Bone marrow (tissue), 2 donors: ENCODE measurements around the gene HDAC4.

Experiments
- DNase-seq, 2 donors: peaks; one replicate each; lab custom pipeline; 2025; lab: John Stamatoyannopoulos, UW

Gene HDAC4

GRCh38 chr2:239025096-239025801 lies 375.6 kb downstream of the HDAC4 start:
- DNase-seq: no peak

DNA sequence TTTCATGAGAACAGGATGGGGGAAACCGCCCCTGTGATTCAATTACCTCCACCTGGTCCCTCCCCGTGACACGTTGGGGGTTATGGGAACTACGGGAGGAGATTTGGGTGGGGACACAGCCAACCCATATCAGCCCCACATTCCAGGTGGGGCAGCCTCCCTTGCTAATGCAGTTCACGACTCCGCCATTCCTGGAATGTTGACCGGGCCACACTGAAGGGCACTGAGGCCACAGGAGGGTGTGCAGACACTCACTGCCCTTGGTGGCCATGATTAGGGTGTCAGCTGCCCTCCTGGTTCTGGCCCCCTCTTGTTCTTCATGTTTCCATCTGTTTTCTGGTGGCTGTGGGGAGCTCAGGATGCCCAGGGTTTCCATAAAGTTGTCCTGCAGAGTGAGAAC lies 376.6 kb downstream of the HDAC4 start:
- no peak for DNase-seq

DNA sequence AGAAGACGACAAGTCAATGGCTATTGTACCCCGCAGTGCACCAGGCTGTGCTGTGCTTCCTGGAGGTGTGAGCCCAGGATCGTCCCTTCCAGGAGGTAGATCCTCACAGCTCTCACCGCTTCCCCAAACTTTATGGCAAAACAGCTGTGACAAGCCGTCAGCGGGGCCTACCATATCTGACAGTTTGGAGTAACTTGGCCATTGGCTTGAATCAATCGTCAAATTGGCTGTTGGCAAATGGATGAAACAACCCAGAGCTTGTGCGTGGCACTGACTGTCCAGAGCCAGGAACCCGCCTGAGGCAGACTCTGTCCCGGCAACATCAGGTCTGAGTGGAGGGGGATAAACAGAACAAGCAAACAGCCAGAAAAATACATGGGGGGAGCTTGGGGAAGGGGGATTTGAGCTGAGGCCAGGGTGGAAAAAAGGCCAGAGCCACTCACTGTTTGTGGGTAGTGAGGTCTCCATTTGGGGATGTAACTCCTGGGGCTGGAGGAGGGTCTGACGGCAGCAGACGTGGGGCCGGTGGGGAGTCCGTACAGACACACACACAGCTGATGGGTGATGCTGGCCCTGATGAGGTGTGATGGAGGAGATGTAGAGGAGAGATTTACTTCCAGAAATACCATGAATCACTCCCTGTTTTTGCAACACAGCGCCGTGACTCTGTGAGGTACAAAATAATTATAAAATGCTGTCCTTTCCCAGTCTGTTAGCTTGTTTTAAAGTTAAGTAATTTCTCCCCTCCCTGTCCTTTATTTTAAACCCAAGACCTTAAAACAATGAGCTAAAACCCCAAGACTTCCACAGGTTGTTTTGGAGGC lies 378.2 kb downstream of the HDAC4 start:
- no peak for DNase-seq

- DNase-seq: no peak
These were observed 379.0 kb downstream of the HDAC4 start for GRCh38 chr2:239021651-239022436.

GRCh38 chr2:239021224-239021623 lies 379.6 kb downstream of the HDAC4 start:
- no peak for DNase-seq

DNA sequence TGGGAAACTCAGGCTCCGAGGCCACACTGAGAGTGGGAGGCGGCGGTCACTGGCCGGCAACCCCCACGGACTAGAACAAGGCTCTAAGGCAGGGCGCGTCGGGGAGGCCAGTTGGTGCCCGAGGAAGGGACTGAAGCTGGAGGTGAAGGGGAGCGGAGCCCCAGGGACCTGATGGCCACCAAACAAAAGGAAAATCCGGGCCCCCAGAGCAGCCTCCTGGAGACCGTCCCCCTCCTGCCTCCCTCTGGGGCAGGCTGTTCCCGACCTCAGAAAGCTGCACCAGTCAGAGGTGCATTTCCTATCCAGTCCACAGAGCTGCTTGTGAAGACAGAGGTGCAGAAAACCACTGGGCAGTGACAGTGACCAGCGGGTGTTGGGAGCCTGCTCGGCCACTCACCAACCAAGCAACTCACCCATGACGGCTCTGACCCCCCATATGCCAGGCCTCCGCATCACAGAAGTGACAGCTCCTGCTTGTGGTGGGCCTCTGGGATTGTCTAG lies 380.2 kb downstream of the HDAC4 start:
- no peak for DNase-seq

DNA sequence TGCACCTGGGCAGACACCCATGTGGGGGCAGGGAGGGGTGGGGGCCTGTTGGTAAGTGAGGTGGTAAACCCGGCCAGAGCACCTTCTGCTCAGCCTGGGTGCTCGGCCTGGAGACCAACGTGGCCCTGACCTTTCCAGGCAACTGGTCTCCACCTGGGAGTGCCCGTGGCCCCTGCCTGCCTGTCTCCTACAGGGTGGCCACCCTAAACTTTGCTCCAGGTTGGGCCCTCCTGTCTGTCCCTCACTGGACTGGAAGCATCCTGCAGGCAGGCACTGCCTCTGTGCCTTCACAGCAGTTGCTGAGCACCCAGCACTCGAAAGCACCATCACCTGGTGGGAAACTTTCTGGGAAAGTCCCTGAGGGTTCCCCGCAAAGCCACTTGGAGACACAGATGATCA lies 381.6 kb downstream of the HDAC4 start:
- DNase-seq: no peak

DNA sequence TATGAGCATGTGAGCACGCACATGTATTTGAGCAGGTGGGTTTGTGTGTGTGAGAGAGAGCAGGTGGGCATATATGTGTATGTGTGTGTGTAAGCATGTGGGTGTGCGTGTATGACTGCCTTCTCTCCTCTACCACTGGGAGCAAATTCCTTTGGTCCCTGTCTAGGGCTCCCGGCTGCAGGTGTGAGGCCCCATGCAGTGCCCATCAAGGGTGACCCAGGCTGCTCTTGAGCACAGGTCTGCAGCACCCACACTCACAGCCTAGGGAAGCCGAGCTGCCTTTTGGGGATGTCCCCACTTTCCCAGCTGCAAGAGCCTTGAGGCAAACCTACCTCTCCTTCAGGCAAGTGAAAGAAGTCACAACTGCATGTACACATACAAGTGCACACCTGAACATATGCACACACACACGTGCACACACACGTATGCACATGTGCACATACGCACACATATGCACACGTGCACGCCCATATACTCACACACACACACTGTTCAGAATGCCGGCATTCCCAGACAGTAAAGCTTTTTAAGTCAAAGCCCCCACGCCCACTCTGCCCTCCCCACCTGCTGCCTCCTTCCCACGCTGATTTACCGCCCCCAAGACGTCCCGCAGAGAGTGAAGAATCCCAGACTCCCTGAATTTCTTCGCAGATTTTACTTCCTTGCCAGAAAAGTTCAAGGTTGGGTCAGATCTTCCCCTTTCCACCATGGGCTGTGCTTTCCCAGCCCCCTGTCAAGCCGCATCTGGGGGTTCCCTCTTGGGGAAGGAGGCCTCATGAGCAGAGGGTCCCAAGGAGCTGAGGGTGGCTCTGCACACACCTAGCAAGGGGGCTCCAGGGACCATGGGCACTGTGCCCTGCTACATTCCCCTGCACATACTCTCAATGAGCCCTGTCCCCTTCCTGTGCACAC lies 382.3 kb downstream of the HDAC4 start:
- no peak for DNase-seq

- DNase-seq: no peak
These were observed 383.2 kb downstream of the HDAC4 start for GRCh38 chr2:239017491-239018098.

DNA sequence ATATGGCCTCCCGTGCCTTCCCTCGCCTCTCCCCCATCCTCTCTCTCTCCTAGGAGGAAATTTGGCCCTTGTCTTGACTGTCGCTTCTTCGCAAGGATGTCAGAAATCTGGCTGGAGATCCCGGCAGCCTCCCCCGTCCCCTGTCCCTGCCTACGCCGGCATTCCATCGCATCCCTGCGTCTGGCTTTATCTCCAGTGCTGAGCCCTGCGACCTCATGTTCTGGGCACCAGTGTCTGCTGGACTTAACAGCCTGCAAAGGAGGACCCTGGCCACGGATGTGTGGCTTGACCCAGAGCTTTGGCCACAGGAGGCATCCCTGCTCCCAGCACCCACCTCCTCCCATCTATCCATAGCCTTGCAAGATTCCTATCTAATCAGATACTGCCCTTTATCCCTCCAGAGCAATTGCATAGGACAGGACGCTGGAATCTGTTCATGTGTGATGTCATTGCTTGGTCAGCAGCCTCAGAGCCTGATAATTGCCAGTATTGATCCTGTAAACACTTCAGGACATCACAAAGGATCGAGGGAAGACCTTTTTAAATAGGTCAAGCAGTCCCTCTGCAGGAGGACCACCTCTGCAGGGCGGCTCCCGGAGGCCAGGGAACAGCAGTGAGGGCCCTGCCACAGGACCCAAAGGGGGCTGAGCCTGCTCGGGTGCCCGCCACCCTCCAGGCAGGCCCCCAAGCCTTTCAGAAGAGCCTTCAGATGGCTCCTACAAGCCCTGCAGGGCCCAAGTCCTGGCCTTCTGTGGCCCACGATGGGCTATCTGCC lies 384.7 kb downstream of the HDAC4 start:
- no peak for DNase-seq

DNA sequence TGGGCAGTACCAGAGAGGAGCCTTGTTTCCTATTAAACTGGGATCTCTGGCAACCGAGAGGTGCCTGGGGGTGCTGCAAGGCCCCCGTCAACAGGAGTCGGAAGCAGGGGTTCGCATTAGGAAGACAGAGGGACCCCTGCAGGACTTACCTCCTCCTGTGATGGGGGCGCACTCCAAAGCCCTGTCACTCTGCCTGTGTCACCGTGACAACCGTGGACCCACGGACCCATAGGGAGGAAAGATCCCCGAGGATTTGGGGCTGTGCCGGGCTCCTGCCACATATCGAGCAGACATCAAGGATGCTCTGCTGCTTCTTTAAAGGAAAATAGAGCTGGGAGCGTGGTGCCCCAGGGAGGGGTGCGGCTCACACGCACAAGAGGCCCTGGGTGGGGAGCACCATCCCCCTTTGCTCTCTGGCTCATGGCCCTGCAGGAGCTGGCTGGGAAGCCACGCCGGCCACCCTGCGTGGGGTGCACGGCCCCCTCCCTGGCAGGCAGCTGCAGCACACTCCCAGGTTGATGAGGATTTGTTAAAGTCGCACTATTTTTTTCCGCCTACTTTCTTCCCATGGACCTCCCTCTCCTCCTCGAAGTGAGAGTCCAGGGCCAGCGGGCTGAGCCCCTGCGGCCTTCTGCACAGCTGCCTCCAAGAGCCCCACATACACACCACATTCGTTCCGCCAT lies 385.5 kb downstream of the HDAC4 start:
- no peak for DNase-seq

DNA sequence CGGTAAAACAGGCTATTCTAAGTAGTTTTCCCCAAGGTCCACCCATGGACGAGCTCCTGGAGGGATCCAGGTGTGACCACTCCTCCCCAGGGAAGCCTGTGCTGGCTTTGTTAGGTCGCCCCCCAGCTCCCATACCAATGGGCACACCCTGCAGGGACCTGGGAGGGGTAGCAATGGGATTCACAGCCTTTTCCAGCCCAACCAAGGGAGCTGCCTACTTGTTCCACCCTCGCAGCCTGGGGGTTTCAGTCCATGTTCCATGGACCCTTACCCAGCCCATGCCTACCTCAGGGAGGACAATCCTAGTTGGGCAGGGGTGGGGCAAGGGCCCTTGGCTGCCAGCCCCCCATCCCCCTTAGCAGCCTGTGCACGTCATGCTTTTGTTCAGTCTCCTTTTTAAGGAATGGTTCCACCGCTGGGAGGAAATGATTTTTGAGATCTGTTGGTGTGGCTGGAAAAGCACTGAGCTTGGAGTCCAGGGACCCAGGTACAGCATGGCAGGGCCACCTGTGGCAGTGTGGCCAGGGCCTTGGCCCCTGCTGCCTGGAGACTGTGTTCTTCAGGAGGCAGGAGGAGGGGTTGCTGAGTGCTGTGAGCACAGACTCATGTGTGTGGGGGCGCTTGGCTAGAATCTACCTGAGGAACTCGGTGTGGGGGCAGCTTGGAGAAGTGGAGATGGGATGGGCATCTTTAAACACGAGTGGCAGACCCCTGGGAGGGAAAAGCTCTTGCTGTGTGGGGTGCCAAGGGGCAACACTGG lies 386.2 kb downstream of the HDAC4 start:
- no peak for DNase-seq

GRCh38 chr2:239013678-239013976 lies 387.2 kb downstream of the HDAC4 start:
- no peak for DNase-seq

DNA sequence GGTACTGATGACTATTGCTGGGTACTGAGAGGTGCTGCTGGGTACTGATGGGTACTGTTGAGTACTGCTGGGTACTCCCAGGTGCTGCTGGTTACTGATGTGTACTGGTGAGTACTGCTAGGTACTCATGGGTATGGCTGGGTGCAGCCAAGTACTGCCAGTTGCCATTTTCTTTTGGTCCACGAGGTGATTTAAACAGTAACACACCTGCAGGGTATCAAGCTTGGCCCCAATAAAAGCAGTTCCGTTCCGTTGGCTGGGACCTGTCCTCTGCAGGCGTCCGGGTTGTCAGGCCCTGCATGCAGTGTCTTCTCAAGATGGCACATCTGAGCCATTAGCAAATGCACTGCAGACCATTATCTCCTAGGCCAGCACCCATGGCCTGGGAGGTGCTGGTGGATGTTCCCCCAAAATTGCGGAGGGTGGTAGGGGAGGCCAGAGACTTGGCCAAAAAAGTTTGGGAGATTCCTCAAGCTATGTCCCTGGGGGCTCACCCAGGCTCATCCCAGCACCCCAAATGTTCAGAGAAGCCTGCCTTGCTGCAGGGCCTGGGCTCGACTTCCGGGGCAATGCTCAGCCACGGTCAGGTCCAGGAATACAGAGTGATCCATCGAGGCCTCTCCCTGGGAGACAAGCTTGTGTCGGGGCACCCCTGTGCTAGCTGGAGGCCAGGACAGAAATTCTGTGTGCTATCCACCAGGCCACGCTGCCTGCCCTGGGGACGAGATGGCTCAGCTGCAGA lies 387.7 kb downstream of the HDAC4 start:
- DNase-seq: no peak

DNA sequence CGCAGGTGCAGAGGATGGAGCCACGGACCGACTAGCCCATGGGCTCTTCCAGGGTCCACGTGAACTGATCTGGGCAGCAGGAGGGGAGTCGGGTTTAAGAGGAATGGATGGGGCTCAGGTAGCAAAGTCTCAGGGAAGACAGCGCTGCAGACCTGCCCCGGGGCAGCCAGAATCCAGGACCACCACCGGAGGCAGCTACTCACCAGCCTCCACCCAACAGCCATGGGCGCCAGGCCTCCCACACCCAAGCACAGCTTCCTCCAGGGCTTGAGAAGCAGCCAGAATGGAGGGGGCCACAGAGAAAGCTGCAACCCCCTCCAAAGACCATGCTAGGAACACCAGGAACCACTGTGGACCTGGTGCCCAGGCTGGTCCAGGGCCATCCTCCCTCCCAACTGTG lies 388.6 kb downstream of the HDAC4 start:
- DNase-seq: no peak

DNA sequence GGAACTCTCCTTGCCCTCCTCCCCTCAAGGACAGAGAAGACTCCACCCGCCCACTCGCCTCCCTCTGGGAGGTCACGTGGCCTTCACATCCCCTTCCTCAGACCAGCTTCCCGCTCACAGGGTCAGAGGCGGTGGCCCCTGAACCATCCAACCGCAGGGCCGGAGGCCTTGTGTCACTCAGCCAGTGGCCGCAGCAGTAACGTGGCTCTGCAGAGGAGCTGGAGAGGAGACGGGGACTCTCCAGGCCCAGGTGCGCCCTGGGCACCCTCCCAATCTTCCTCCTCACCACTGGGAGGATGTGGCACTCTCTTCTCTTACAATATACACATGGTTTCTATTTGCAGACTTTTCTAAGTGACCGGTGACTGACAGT lies 391.2 kb downstream of the HDAC4 start:
- DNase-seq: no peak

DNA sequence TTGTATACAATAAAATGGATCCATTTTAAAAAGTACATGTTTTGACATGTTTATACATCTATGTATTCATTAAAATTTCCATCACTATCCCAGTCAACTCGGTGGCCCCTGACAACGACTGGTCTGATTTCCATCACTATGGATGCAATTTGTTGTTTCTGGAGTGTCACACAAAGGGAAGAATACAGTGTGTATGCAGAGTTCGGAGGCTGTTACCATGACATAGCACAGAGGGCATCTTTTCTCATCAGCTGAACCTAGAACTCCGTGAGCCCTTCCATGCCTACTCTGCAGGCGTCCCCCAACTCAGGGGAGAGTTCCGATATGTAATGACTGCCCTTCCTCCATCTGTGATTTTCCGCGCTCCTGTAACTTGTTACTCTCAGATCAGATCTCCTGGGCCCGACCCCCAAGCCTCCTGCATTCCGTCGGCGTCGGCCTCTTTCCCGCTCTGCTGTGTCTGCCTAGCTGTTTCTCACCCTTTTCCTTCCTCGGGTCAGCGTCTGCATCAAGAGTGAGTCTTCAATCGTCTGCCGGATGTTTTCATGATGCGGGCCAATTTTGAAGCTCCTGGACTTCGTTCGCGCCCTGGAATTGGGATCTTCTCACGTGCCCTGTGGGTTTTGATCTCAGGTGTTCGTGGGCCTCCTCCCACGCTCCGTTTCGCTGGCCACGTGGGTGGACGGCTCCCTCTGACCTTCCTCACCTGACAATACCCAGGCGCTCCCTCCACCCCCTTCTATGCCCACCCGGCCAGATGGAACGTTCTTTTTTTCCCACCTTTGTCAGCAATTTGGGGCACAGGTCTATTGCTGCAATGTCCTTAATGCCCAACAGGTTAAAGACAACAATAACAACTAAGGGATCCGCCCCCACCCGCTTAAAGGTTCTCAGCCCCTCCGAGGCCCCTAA lies 391.9 kb downstream of the HDAC4 start:
- DNase-seq: no peak
